H9 (cell line): ENCODE data around the gene GTF2F2. TPM values are rescaled to one million over a fixed set of nuclear protein-coding genes. Genes with fewer than 3 reads are reported as not detected.

Experiments used
- DNase-seq: peaks from one replicate; pipeline ENCODE4 v3.0.0-alpha.2; 2017
- H2AFZ ChIP-seq: one replicate; pipeline ENCODE4 v1.6.1; 2013; ENCODE audit warnings: mild to moderate bottlenecking, low read length, control low read depth, moderate library complexity
- H2AK5ac ChIP-seq: 2 replicates; pipeline ENCODE4 v1.6.1; 2013; ENCODE audit warnings: low read length, control low read depth, mixed read lengths; ENCODE audit not compliant: insufficient read length
- H2BK120ac ChIP-seq: one replicate; pipeline ENCODE4 v1.6.1; 2013; ENCODE audit warnings: low read depth, mild to moderate bottlenecking, low read length, control low read depth, inconsistent platforms; ENCODE audit not compliant: poor library complexity, severe bottlenecking
- H2BK12ac ChIP-seq: 2 replicates; pipeline ENCODE4 v1.6.1; 2013; ENCODE audit warnings: low read length, control low read depth, mixed read lengths, low read depth; ENCODE audit not compliant: insufficient read length
- H2BK15ac ChIP-seq: 2 replicates; pipeline ENCODE4 v1.6.1; 2013; ENCODE audit warnings: low read depth, low read length, control low read depth
- H2BK20ac ChIP-seq: one replicate; pipeline ENCODE4 v1.6.1; 2013; ENCODE audit warnings: low read depth, mild to moderate bottlenecking, low read length, control low read depth, inconsistent platforms; ENCODE audit not compliant: poor library complexity, severe bottlenecking
- H2BK5ac ChIP-seq: 2 replicates; pipeline ENCODE4 v1.6.1; 2013; ENCODE audit warnings: low read length, control low read depth, mixed read lengths; ENCODE audit not compliant: insufficient read length
- H3K14ac ChIP-seq: 2 replicates; pipeline ENCODE4 v1.6.1; 2013; ENCODE audit warnings: low read length, control low read depth; ENCODE audit not compliant: insufficient read depth
- H3K18ac ChIP-seq: 2 replicates; pipeline ENCODE4 v1.6.1; 2013; ENCODE audit warnings: low read depth, mild to moderate bottlenecking, mixed read lengths, low read length, control low read depth; ENCODE audit not compliant: insufficient read length
- H3K23ac ChIP-seq: 2 replicates; pipeline ENCODE4 v1.6.1; 2013; ENCODE audit warnings: low read length, control low read depth, mixed read lengths, low read depth; ENCODE audit not compliant: insufficient read length
- H3K23me2 ChIP-seq: 2 replicates; pipeline ENCODE4 v1.6.1; 2013; ENCODE audit warnings: low read depth, mild to moderate bottlenecking, mixed read lengths, low read length, control low read depth; ENCODE audit not compliant: insufficient read length, poor library complexity, severe bottlenecking
- H3K27ac ChIP-seq: 2 replicates; pipeline ENCODE4 v1.5.1; 2013; ENCODE audit warnings: low read length, control low read depth, mixed read lengths, low read depth; ENCODE audit not compliant: insufficient read length
- H3K27me3 ChIP-seq: 2 replicates; pipeline ENCODE4 v1.6.1; 2013; ENCODE audit warnings: low read length, control low read depth, inconsistent platforms; ENCODE audit not compliant: insufficient read depth
- H3K4ac ChIP-seq: 2 replicates; pipeline ENCODE4 v1.6.1; 2013; ENCODE audit warnings: low read depth, mild to moderate bottlenecking, control low read depth, inconsistent platforms, low read length, moderate library complexity
- H3K4me1 ChIP-seq: 2 replicates; pipeline ENCODE4 v1.6.1; 2013; ENCODE audit warnings: low read length, control low read depth, inconsistent platforms; ENCODE audit not compliant: insufficient read depth
- H3K4me2 ChIP-seq: 2 replicates; pipeline ENCODE4 v1.6.1; 2013; ENCODE audit warnings: low read length, control low read depth, mixed read lengths; ENCODE audit not compliant: insufficient read length, insufficient read depth
- H3K56ac ChIP-seq: 2 replicates; pipeline ENCODE4 v1.6.1; 2013; ENCODE audit warnings: low read depth, mild to moderate bottlenecking, mixed read lengths, low read length, control low read depth; ENCODE audit not compliant: insufficient read length
- H3K79me1 ChIP-seq: 2 replicates; pipeline ENCODE4 v1.6.1; 2013; ENCODE audit warnings: low read depth, mild to moderate bottlenecking, moderate library complexity, low read length, control low read depth, inconsistent platforms; ENCODE audit not compliant: insufficient read depth, poor library complexity, severe bottlenecking
- H3K79me2 ChIP-seq: 2 replicates; pipeline ENCODE4 v1.6.1; 2013; ENCODE audit warnings: low read length, control low read depth, inconsistent platforms; ENCODE audit not compliant: insufficient read depth
- H3K9ac ChIP-seq: 2 replicates; pipeline ENCODE4 v1.6.1; 2013; ENCODE audit warnings: low read length, control low read depth, mixed read lengths; ENCODE audit not compliant: insufficient read length; ENCODE audit errors: extremely low read depth
- H3K9me3 ChIP-seq: one replicate; pipeline ENCODE4 v1.6.1; 2013; ENCODE audit warnings: low read depth, low read length, inconsistent platforms; ENCODE audit not compliant: control insufficient read depth
- H3T11ph ChIP-seq: one replicate; pipeline ENCODE4 v1.6.1; 2013; ENCODE audit warnings: mild to moderate bottlenecking, low read length, control low read depth, inconsistent platforms
- H4K20me1 ChIP-seq: one replicate; pipeline ENCODE4 v1.6.1; 2013; ENCODE audit not compliant: control insufficient read depth, insufficient read length, insufficient read depth
- H4K5ac ChIP-seq: 2 replicates; pipeline ENCODE4 v1.6.1; 2013; ENCODE audit warnings: low read depth, mild to moderate bottlenecking, mixed read lengths, low read length, control low read depth; ENCODE audit not compliant: insufficient read length
- H4K8ac ChIP-seq: replicated peaks from 2 replicates; pipeline ENCODE4 v1.6.1; 2013; ENCODE audit warnings: low read length, control low read depth, mixed read lengths, low read depth; ENCODE audit not compliant: insufficient read length
- H4K91ac ChIP-seq: 2 replicates; pipeline ENCODE4 v1.6.1; 2013; ENCODE audit warnings: low read depth, mild to moderate bottlenecking, moderate library complexity, mixed read lengths, low read length, control low read depth; ENCODE audit not compliant: insufficient read length
- H3K27ac Mint-ChIP-seq, 3 experiments: 2 replicates in 2 of 3; 3 replicates in 1 of 3; pipeline ENCODE4 v1.8.0; 2020 to 2021; ENCODE audit warnings: mixed read lengths in 3 of 3, mild to moderate bottlenecking in 1 of 3, moderate library complexity in 1 of 3
- H3K27me3 Mint-ChIP-seq: 2 replicates; pipeline ENCODE4 v1.8.0; 2021; ENCODE audit warnings: low read depth, mild to moderate bottlenecking, moderate library complexity, mixed read lengths
- H3K36me3 Mint-ChIP-seq, 3 experiments: 2 replicates in 2 of 3; 3 replicates in 1 of 3; pipeline ENCODE4 v1.8.0; 2020 to 2021; ENCODE audit warnings: low read depth in 3 of 3, mixed read lengths in 3 of 3; ENCODE audit not compliant: insufficient read depth in 1 of 3
- H3K4me1 Mint-ChIP-seq, 2 experiments: 2 replicates each; pipeline ENCODE4 v1.8.0; 2020; ENCODE audit warnings: mixed read lengths in 2 of 2
- H3K4me3 Mint-ChIP-seq, 2 experiments: 2 replicates in 1 of 2; 3 replicates in 1 of 2; pipeline ENCODE4 v1.8.0; 2020 to 2021; ENCODE audit warnings: mild to moderate bottlenecking in 2 of 2, mixed read lengths in 2 of 2, moderate library complexity in 1 of 2
- H3K9me3 Mint-ChIP-seq, 2 experiments: 2 replicates in 1 of 2; 3 replicates in 1 of 2; pipeline ENCODE4 v1.8.0; 2020; ENCODE audit warnings: mild to moderate bottlenecking in 2 of 2, mixed read lengths in 2 of 2, moderate library complexity in 1 of 2
- WGBS: extraction: QIAGEN DNeasy Blood & Tissue Kit; methylation state at CpG from one replicate; pipeline ENCODE4 v1.1.7; 2013; ENCODE audit warnings: missing lambda C conversion rate, low lambda C conversion rate, mixed read lengths; ENCODE audit not compliant: insufficient read length; ENCODE audit errors: extremely low coverage; 5-methylcytosine and 5-hydroxymethylcytosine counted together
- total RNA-seq: library from RNA; stranded (reverse); gene quantifications from 2 replicates; pipeline ENCODE4 v1.2.1, GENCODE V29; 2021
- TF ChIP-seq, protein P1 (sequence below): fragments of 200-600 bp; sonication (generic); conservative IDR thresholded peaks from 3 replicates; pipeline ENCODE4 v1.8.0; 2021; ENCODE audit warnings: antibody characterized with exemption, mild to moderate bottlenecking

GTF2F2 gene
- total RNA-seq, 1 experiment from 2014 or later: 29.6 TPM

- H3K27me3 Mint-ChIP-seq: no peaks in the 10 kb centered on the region
- no peak overlapping the region for H3K9ac ChIP-seq
- H3K4me1 ChIP-seq: no peaks in the 10 kb centered on the region
Observed at GRCh38 chr13:45162821-45163220, 42.5 kb downstream of the GTF2F2 start.

More at GRCh38 chr13:45162821-45163220, 42.5 kb downstream of the GTF2F2 start:
- Histone ChIP-seq H3K9me3 (no peaks in the 10 kb centered on the region), H3K18ac (no peak overlapping the region), H2BK12ac (no peak overlapping the region), H2BK5ac (no peak overlapping the region), H3K4ac (no peak overlapping the region), H4K5ac (no peak overlapping the region), H2BK20ac (no peak overlapping the region), H4K8ac (no peak overlapping the region), H3K14ac (no peak overlapping the region), H3K79me1 (no peaks in the 10 kb centered on the region), H3K23me2 (no peaks in the 10 kb centered on the region), H3K27me3 (no peaks in the 10 kb centered on the region), H2BK15ac (no peak overlapping the region), H4K20me1 (no peaks in the 10 kb centered on the region), H3K4me2 (no peak overlapping the region), H2BK120ac (no peak overlapping the region), H3T11ph (no peak overlapping the region), H3K27ac (no peak overlapping the region), H3K79me2 (no peaks in the 10 kb centered on the region), H3K56ac (no peak overlapping the region), H2AFZ (no peak overlapping the region), H3K23ac (no peak overlapping the region), H4K91ac (no peak overlapping the region), H2AK5ac (no peak overlapping the region)
- H3K4me1 Mint-ChIP-seq: no peaks in the 10 kb centered on the region
- no peak for DNase-seq
- no peak overlapping the region for H3K27ac Mint-ChIP-seq
- TF ChIP-seq, protein P1, sequence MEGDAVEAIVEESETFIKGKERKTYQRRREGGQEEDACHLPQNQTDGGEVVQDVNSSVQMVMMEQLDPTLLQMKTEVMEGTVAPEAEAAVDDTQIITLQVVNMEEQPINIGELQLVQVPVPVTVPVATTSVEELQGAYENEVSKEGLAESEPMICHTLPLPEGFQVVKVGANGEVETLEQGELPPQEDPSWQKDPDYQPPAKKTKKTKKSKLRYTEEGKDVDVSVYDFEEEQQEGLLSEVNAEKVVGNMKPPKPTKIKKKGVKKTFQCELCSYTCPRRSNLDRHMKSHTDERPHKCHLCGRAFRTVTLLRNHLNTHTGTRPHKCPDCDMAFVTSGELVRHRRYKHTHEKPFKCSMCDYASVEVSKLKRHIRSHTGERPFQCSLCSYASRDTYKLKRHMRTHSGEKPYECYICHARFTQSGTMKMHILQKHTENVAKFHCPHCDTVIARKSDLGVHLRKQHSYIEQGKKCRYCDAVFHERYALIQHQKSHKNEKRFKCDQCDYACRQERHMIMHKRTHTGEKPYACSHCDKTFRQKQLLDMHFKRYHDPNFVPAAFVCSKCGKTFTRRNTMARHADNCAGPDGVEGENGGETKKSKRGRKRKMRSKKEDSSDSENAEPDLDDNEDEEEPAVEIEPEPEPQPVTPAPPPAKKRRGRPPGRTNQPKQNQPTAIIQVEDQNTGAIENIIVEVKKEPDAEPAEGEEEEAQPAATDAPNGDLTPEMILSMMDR: no peak
- peaks cover 4 to 26% (median 19%) of the 10 kb centered on the region in 3 experiments; a peak in 5 of 7 replicates for H3K36me3 Mint-ChIP-seq
- no CpG with 5 or more reads among the region's 1 CpG for WGBS
- H3K4me3 Mint-ChIP-seq: no peak overlapping the region
- no peaks in the 10 kb centered on the region for H3K9me3 Mint-ChIP-seq
